Measurements from ENCODE around the gene MAN1B1. TPM values are rescaled to one million over a fixed set of nuclear protein-coding genes. Genes with fewer than 3 reads are reported as not detected.

The MAN1B1 gene
- polyA plus RNA-seq, 3 donors, result 29.3 to 38.2 (median 33.3) TPM

DNA sequence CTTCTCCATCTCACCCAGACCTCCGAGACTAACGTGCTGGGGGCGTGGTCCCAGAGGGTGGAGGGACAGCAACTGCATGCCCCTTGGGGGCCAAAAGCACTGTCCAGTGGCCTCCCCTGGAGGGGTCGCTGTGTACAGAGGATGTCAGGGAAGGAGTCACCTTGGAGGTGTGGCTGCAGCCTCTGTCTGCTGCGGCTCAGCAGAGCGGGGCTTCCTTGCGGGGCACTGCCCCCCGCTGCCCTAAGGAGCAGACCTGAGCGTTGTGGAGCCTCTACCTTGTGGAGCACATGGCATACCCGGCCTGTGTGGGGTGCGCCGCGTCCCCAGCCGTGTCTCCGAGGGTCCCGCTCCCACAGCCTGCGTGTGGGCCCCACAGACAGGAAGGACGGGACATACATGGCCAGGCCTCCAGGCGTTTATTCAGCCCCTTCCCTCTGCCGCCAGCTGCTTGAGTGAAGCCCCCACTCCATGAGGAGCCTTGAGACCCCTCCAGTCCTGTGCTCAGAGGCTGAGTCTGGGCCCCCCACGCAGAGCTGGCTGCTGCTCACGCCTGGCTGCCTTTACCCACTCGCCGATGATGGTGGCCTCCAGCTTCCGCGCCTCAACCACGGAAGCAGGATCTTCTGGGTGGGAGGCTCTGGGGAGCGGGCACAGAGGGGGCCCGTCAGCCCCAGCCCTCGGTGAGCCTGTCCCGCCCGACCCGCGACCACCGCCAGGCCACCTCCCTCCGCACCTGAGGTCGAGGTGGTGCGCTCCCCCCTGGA lies 23.5 kb downstream of the MAN1B1 start:
- 93% methylated on average over 34 of the region's 38 CpGs for WGBS (ENCODE audit: insufficient coverage)
- Histone ChIP-seq H2AFZ (ENCODE audit: insufficient read depth, low read depth, low read length, poor library complexity, severe bottlenecking) (no peak overlapping the region), H3K4me1 (ENCODE audit: control insufficient read depth in 1 of 2, insufficient read depth in 2 of 2, low read length in 2 of 2) (peaks cover 10 to 16% of the 10 kb centered on the region in 2 donors), H3K9ac (ENCODE audit: insufficient read depth, low read length, poor library complexity, severe bottlenecking) (no peak overlapping the region), H3K4me3 (replicated peaks in 1 of 3; ENCODE audit: low read depth in 2 of 3, low read length in 3 of 3) (no peak overlapping the region), H3K4me2 (replicated peaks; ENCODE audit: extremely low read depth, low read length, poor library complexity, severe bottlenecking) (no peak overlapping the region), H3K9me3 (replicated peaks in 1 of 2; ENCODE audit: control insufficient read depth in 1 of 2, insufficient read depth in 1 of 2, low read length in 2 of 2) (no peaks in the 10 kb centered on the region), H4K20me1 (ENCODE audit: insufficient read depth, low read length) (peaks cover 23% of the 10 kb centered on the region), H3K36me3 (replicated peaks in 1 of 2; ENCODE audit: control insufficient read depth in 1 of 2, insufficient read depth in 2 of 2, low read length in 2 of 2) (peaks cover 65 to 77% of the 10 kb centered on the region in 2 donors), H3K27ac (ENCODE audit: low read depth in 1 of 2, low read length in 2 of 2) (no peak overlapping the region), H3K79me2 (ENCODE audit: insufficient read depth, low read length) (no peaks in the 10 kb centered on the region), H3K27me3 (ENCODE audit: control insufficient read depth in 2 of 2, insufficient read depth in 2 of 2, low read length in 2 of 2) (peaks cover 0 to 3% of the 10 kb centered on the region in 2 donors)
- peaks cover 7% of the 10 kb centered on the region for H3K4me1 Mint-ChIP-seq
- intact Hi-C loops (cut with micrococcal nuclease), result no loop called here
- H3K4me3 Mint-ChIP-seq, result no peak overlapping the region
- TF ChIP-seq, protein P1, sequence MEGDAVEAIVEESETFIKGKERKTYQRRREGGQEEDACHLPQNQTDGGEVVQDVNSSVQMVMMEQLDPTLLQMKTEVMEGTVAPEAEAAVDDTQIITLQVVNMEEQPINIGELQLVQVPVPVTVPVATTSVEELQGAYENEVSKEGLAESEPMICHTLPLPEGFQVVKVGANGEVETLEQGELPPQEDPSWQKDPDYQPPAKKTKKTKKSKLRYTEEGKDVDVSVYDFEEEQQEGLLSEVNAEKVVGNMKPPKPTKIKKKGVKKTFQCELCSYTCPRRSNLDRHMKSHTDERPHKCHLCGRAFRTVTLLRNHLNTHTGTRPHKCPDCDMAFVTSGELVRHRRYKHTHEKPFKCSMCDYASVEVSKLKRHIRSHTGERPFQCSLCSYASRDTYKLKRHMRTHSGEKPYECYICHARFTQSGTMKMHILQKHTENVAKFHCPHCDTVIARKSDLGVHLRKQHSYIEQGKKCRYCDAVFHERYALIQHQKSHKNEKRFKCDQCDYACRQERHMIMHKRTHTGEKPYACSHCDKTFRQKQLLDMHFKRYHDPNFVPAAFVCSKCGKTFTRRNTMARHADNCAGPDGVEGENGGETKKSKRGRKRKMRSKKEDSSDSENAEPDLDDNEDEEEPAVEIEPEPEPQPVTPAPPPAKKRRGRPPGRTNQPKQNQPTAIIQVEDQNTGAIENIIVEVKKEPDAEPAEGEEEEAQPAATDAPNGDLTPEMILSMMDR (IDR thresholded peaks at IDR 0.05), result no peak
- no peaks in the 10 kb centered on the region for H3K9me3 Mint-ChIP-seq
- no peak overlapping the region for H3K27ac Mint-ChIP-seq
- no peak for DNase-seq
- H3K27me3 Mint-ChIP-seq (ENCODE audit: low read depth in 3 of 3), result peaks cover 0 to 2% (median 1%) of the 10 kb centered on the region in 3 donors
- peaks cover 19 to 58% of the 10 kb centered on the region in 2 donors for H3K36me3 Mint-ChIP-seq

DNA sequence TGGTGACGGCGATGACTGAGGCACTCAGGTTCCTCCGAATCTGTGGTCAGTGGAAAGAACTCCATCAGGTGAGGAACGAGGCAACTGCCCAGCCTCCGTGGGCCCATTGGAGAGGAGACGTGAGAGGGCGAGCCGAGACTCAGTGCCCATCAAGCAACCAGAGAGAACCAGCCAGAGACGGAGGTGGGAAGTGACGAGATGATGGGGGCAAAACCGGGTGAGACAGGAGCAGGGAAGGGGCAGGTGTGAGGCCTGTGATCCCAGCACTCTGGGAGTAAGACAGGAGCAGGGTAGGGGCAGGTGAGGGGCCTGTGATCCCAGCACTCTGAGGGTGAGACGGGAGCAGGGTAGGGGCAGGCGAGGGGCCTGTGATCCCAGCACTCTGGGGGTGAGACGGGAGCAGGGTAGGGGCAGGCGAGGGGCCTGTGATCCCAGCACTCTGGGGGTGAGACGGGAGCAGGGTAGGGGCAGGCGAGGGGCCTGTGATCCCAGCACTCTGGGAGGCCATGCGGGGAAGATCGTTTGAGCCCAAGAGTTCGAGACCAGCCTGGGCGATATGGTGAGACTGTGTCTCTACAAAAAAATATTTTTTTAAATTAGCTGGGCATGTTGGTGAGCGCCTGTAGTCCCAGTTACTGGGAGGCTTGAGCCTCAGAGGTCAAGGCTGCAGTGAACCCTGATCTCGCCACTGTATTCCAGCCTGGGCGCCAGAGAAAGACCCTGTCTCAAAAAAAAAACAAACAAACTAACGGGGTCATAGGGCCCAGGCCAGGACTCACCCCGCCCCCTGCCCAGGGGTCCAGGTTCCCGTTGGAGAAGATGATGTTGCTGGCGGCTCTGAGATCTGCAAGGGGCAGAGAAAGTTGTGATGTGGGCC lies 24.4 kb downstream of the MAN1B1 start:
- TF ChIP-seq, protein P1 (IDR thresholded peaks at IDR 0.05), result no peak
- peaks cover 57 to 69% of the 10 kb centered on the region in 2 donors for H3K36me3 ChIP-seq (replicated peaks in 1 of 2; ENCODE audit: control insufficient read depth in 1 of 2, insufficient read depth in 2 of 2, low read length in 2 of 2)
- WGBS (ENCODE audit: insufficient coverage), result 93% methylated on average over 24 of the region's 28 CpGs

More for the DNA sequence above, 24.4 kb downstream of the MAN1B1 start:
- Mint-ChIP-seq H3K9me3 (peaks cover 0 to 3% (median 0%) of the 10 kb centered on the region in 7 donors), H3K36me3 (peaks cover 19 to 53% of the 10 kb centered on the region in 2 donors), H3K4me3 (no peak overlapping the region), H3K27me3 (ENCODE audit: low read depth in 3 of 3) (peaks cover 0 to 7% (median 5%) of the 10 kb centered on the region in 3 donors), H3K27ac (peak overlapping the region in 1 of 7 donors; percentile 43), H3K4me1 (peaks cover 7% of the 10 kb centered on the region)
- intact Hi-C loops (cut with micrococcal nuclease), result no loop called here
- no peak overlapping the region for H3K4me3 ChIP-seq (replicated peaks in 1 of 3; ENCODE audit: low read depth in 2 of 3, low read length in 3 of 3)
- H3K27ac ChIP-seq (ENCODE audit: low read depth in 1 of 2, low read length in 2 of 2), result no peak overlapping the region
- H3K79me2 ChIP-seq (ENCODE audit: insufficient read depth, low read length), result no peaks in the 10 kb centered on the region
- H3K27me3 ChIP-seq (ENCODE audit: control insufficient read depth in 2 of 2, insufficient read depth in 2 of 2, low read length in 2 of 2), result peaks cover 0 to 3% of the 10 kb centered on the region in 2 donors
- no peak overlapping the region for H3K4me2 ChIP-seq (replicated peaks; ENCODE audit: extremely low read depth, low read length, poor library complexity, severe bottlenecking)
- no peak for DNase-seq
- H3K9ac ChIP-seq (ENCODE audit: insufficient read depth, low read length, poor library complexity, severe bottlenecking), result no peak overlapping the region
- no peaks in the 10 kb centered on the region for H3K9me3 ChIP-seq (replicated peaks in 1 of 2; ENCODE audit: control insufficient read depth in 1 of 2, insufficient read depth in 1 of 2, low read length in 2 of 2)
- H4K20me1 ChIP-seq (ENCODE audit: insufficient read depth, low read length), result peaks cover 23% of the 10 kb centered on the region
- H2AFZ ChIP-seq (ENCODE audit: insufficient read depth, low read depth, low read length, poor library complexity, severe bottlenecking), result no peak overlapping the region
- peaks cover 10 to 17% of the 10 kb centered on the region in 2 donors for H3K4me1 ChIP-seq (ENCODE audit: control insufficient read depth in 1 of 2, insufficient read depth in 2 of 2, low read length in 2 of 2)
